GM12874 (cell line): ENCODE data around the gene ITIH5.

Source experiments
- CTCF ChIP-seq: IDR thresholded peaks from 2 replicates; pipeline ENCODE4 v1.5.1; 2011; ENCODE audit warnings: low read depth, mild to moderate bottlenecking, control low read depth, low read length, moderate library complexity; ENCODE audit not compliant: insufficient read depth

ITIH5 gene

GRCh38 chr10:7567911-7568620 lies 98.7 kb downstream of the ITIH5 start:
- TF ChIP-seq CTCF = no peak

DNA sequence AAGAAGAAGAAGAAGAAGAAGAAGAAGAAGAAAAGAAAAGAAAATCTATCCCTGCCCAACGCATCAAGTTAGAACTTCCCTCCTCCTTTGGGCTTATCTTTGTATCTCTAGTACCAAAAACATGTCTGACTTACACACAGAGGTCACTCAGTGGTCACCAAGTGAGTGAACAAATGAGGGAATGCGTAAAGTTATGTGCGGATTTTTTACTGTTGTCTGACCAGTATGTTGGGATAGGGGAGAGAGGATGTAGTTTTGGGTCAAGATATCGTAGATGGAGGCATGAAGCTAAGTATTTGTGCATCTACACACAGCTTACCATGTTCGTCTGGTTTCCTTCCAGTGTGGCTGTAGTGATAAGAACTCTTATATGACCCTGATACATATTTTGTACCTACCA lies 99.9 kb downstream of the ITIH5 start:
- TF ChIP-seq CTCF = no peak

- no peak for TF ChIP-seq CTCF
Observed at GRCh38 chr10:7565871-7566270, 100.9 kb downstream of the ITIH5 start.

- no peak for TF ChIP-seq CTCF
Observed at GRCh38 chr10:7563770-7564169, 103.0 kb downstream of the ITIH5 start.

- TF ChIP-seq CTCF = no peak
Observed at GRCh38 chr10:7563368-7563767, 103.4 kb downstream of the ITIH5 start.

DNA sequence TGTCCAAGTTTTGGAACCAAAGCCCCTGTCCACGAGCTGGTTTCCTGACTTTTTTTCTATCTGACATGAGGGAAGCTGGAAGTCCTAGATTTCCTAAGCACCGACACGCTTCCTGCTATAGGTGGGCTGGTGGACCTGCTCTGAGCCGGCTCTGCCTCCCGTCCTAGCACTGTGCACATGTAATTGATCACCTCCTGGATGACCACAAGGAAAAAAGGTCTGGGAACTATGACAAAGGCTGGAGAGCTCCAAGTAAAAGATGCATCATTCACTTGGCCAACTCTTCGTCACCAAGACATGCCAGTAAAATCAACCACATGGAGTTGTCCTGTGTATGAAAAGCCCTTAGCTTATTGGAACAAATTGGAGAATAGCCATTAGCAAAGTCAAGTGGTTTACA lies 104.8 kb downstream of the ITIH5 start:
- no peak for TF ChIP-seq CTCF

DNA sequence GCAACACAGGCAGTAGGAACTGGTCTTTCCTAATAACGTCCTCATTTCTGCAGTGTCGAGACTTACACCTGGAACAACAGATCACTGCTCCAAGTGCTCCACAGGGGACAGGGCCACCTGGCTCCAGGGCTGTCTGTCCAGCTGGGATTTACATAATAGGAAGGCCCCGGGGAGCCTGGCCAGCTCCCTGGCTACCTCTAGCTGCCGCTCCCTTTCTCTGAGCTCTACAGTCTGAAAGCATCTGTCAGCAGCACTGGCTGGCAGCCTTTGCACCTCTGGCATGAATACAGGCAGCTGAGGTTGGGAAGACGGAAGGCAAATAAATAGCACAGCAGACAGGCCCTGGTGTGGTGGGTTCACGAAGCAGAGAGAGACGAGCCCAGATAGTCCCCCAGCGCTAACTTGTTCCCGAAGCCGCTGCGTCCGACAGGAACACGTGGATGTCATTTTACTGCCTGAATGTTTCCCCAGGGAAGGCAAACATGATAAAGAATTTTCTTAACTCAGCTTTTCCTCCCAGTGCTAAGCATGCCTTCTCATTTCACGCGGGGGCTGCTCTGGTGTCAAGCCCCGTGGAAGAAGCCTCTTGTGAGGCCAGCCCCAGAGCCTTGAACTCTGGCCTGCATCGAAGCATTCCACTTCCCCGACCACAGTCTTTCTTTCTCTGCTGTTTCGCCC lies 105.4 kb downstream of the ITIH5 start:
- no peak for TF ChIP-seq CTCF
